NCI-H2196 (cell line): ENCODE measurements around the gene PIP5K1B.
"Not testable (repeated sequence)": the region's sequence is repeated elsewhere in the genome, so short reads cannot be mapped to it uniquely, and the experiment has no call there.

Source experiments
- DNase-seq: peaks from one replicate; lab custom pipeline; 2025; ENCODE audit not compliant: unreplicated experiment; lab: John Stamatoyannopoulos, UW

PIP5K1B gene, protein sequence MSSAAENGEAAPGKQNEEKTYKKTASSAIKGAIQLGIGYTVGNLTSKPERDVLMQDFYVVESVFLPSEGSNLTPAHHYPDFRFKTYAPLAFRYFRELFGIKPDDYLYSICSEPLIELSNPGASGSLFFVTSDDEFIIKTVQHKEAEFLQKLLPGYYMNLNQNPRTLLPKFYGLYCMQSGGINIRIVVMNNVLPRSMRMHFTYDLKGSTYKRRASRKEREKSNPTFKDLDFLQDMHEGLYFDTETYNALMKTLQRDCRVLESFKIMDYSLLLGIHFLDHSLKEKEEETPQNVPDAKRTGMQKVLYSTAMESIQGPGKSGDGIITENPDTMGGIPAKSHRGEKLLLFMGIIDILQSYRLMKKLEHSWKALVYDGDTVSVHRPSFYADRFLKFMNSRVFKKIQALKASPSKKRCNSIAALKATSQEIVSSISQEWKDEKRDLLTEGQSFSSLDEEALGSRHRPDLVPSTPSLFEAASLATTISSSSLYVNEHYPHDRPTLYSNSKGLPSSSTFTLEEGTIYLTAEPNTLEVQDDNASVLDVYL

DNA sequence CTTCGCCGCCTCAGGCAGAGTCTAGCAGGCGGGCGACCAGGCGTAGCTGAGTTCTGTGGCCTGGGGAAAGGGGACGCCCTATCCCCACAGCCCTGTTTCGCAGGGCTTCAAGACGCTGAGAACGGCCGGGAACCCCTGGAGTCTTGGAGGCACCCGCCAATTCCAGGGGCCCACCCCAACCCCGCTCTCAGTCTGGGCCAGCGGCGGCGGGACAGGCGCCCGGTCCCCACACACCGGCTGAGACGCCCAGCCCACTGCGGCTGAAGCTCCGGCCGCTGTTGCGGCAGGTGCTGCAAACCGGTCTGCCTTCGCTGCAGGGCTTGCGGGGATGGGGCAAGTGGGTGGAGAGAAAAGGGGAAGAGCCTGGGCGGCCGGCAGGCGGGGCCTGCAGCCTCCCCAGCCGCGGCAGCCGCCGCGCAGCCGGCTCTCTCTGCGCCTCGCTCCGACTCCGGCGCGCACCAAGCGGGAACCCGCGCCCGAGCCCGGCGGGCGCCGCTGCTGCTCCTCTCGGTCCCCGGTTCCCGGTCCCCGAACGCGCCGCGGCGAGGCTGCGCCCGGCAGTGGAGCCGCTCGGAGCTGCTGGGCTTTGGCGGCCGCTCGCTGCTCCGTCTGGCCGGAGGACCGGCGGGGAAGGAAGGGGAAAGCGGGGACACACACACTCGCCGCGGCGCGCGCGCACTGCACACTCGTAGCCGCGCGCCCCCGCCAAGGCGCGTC, at the start of gene PIP5K1B:
Gene PIP5K1B (plus strand): TSS at position 427 of the 717 bp plus-strand sequence. CDS start 117,375 bp downstream, outside the sequence.
- peak; percentile 78 for DNase-seq

DNA sequence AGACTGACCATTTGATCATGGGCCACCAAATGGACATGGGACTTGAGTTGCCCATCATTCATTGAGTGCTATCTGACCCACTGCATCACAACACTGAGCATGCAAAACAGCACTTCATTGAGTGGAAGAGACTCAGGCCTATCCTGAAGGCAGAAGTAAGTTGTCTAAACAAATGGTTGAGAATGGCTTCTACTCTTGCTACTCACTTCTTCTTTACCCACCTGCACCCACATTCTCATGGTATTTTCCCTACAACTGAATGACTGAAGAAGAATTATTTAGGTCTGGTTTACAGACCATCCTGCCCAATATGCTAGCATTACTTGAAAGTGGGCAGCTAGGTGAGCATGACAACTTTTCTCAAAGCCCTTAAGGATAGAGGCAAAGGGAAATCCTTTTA, 41.0 kb upstream of the PIP5K1B start:
- DNase-seq, result no peak

DNA sequence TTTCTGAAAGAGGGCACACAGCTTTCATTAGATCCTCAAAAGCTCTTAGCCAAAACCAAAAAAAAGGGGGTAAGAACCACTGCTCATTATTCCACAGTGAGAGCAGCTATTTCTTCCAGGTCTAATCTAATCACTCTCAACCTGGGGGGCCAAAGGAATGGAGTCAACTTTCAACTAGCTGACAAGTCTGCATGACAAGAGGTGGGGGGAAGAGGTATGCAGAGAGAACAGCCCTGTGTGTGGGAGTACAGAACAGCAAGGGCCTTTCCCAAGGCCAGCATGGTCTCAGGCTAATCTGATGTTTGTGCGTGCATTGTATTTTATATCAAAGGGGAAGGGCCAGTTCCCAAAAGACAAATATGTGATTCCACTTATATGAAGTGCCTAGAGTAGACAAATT, 36.9 kb upstream of the PIP5K1B start:
- no peak for DNase-seq

DNA sequence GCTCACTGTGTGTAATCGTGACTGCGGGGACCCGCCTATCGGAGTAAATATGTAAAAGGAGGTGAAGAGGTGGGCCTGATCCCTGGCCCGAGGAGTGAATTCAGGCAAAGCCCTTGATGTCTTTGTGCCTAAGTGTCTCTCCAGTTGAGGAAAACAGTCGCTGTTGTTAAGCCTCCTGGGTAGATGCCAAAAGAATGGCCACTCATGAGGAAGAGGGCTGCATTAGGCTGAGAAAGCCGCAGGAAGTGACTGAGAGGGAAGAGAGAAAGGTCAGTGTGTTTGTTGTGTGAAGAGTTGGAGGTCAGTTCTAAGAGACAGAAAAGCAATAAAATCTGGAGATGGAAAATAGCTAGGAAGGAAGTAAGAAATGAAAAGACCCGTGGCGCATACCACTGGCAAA, 35.8 kb upstream of the PIP5K1B start:
- DNase-seq, result no peak

DNA sequence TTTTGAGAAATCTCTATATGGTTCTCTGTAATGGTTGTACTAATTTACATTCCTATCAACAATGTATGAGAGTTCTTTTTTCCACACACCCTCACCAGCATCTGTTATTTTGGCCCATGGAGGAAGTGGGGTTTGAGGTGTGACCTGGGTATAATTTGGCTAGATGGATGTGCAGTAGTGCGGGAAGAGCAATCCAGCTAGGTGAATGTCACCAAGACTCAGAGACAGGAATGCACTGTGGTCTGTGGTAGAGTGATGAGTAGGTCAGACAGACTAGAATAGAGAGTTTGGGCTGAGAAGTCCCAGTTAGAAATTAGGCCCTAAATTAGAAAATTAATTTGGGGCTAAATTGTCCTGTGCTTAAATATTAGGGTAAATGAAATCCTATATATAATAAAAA, 32.8 kb upstream of the PIP5K1B start:
- DNase-seq, result no peak

DNA sequence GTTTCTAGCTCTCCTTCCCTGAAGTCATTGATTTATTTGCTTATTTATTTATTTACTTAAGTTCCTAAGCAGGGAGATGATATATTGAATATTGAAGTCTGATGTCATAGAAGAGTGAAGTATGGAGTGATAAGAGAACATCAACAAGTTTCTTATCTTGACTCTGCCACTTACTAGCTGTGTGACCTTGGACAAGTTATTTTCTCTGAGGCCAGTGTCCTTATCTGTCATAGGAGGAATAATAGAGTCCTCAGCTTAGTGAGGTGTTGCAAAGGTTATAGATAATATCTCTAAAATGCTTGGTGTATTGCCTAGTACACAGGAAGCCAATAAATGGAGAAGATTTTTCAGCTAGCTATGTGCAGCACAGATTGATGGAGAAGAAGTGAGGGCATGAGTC, 32.4 kb upstream of the PIP5K1B start:
- no peak for DNase-seq

DNA sequence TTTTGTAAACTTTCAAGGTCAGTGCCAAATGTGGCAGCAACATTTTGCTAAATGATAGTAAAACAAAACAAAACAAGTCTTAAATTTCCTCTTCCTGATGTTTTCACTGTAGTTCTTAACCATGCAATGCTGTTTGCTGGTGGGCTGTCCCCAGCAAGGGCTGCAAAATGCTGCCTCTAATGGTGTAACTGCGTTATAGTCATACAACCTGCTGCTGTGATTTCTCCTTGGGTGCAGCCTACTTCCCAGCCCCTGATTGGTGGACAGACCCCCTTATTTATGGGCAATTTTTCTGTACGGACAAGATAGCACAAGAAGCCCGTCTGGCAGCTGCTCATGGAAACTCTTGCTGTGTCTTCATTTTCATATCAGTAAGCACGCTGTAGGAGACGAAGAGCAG, 26.6 kb upstream of the PIP5K1B start:
- no peak for DNase-seq

DNA sequence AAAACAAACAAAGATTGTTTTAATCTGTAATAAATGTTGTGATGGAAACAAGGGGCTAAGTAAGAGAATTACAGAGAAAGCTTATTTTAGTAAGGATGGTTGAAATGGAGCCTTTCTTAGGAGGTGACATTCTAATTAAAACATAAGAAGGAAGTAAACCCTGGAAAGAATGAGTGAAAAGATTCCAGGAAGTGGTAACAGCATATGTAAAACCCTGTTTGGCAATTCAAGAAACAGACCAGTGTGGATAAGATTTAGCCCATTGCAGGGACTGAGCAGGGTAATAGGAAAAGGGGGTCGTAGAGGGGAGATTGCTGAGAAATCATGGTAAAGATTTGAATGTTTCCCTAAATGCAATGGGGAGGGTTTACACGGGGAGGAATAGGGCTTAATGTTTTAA, 21.6 kb upstream of the PIP5K1B start:
- DNase-seq, result no peak

DNA sequence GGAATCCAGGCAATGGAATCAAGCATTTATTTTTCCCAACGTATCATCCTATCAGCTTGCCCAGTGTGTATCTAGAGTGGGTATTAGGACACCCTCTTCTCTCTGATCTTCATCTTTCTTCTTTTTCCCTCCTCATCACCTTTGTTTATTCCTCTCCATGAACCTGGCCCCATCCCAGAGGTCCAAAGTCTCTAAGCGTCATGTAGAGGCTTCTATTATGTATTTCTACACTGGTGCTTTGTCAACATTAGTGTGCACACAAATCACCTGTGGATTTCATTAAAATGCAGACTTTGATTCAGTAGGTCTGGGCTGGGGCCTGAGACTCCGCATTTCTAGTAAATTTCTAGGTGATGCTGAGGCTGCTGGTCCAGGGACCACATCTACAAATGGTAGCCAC, 19.8 kb upstream of the PIP5K1B start:
- DNase-seq, result no peak

DNA sequence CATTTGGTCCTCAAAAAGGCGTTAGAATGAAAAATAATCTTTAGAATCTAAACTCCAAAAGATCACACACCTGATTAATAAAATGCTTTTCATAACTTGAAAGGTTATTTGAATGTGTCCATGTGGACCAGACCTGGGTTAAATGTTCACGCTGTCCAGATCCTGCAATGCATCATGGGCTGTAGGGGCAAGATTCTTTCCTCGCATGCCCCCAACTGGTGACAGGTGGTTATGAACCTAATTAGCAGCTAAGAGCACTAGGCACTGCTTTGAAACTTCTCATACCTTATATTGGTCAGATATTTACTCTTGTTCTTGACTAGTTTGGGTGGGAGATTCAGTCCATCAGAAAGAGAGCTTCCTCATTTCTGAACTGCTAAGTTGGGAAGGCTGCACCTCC, 19.3 kb upstream of the PIP5K1B start:
- no peak for DNase-seq

DNA sequence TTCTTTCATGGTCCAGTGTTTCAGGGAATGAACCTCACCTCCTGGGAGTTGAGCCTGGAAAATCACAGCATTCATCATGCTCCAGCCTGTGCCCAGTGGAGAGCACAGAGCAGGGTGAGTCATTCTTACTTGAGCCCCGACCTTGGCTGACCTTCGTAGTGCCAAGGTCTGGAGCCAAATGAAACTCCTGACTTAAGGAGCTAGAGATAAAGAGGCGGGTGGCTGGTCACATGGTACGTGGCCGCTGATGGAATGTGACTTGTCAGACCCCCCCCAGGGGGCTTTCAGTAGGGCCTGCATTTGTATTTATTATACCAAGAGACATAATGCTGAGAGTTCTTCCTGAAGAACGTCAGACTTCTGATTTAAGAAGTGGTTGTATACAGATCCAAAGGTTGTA, 15.0 kb upstream of the PIP5K1B start:
- no peak for DNase-seq

DNA sequence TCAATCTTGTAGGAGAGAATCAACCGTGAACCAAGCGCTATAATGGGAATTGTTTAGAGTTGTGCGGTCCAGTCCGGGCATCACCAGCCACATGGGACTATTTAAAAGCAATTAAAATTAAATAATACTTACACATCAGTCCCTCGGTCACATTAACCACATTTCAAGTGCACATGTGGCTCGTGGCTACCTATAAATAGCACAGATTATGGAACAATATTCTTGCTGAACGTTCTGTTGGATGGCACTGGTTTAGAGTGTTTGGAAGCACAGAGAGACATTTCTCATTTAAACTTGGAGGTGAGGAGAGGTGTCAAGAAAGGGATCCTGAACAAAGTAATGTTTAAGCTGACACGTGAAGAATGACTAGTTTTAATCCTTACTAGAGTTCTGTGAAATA, 12.5 kb upstream of the PIP5K1B start:
- no peak for DNase-seq

DNA sequence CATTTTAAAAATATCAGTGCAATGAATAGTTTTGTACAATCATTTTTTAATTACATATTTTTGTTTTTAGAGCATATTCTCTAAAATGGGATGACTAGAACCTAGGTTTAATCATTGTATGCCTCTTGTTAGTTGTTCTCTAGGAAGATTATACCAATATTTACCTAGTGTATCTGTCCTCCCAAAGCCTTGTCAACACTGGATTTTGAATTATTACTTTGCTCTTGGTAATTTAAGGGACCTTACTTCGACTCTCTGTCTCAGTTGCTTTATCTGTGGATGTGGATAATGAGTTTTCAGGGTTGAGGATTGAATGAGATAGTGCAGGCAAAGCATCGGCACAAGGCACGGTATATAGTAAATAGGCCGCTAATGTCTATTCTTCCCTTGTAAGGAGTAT, 10.9 kb upstream of the PIP5K1B start:
- no peak for DNase-seq

DNA sequence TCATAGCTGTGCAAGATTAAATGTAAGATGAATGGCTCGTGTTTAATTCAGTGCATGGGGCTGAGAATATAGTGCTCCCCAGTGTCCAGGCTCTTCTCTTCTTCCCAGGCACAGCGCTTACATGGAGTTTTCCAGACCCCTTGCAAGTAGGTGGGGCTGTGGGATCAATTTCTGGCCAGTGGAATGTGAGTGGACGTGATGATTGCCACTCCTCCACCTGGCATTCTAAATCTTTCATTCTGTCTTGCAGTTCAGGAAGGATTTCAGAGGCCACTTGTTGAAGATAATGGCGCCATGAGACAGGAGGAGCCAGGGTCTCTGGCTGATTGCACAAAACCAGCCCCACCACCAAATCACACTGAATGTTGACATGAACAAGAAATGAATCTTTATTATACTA, 7.2 kb upstream of the PIP5K1B start:
- DNase-seq, result no peak

DNA sequence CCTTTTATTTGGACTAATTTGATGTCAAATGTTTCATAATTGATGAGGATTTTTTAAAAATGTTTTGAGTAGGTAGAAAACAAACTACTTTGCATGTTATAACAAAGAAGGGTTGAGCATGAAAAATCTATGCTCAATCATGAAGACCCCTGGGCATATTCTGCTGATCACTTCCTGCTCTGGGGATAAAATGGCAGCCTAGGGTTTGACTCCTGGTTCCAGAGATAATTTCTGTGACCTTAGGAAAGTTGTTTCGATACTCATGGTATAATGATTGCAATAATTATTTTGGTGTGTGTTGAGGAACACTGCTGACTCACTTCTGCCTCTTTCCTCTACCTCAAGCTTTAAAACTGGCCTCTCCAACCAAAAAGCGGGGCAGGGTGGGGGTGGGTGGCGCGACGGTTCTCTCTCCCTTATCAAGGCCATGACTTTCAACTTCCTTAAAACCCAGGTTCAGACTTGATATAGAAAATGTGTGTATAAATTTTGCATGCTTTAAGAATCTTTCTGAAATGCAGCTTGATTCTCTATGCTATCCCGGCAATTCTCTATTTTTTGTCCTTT, 6.0 kb upstream of the PIP5K1B start:
- DNase-seq, result no peak

DNA sequence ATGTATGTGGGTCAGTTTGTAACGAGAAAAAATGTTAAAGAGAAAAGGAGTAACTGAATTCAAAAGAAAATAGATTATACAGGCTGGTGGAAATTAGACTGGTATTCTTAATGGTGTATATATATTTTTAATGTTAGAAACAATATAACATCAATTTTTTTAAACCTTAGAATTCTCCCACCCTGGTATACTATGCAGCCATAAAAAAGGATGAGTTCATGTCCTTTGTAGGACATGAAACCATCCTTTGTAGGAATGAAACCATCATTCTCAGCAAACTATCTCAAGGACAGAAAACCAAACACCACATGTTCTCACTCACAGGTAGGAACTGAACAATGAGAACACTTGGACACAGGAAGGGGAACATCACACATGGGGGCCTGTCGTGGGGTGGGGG, 5.4 kb upstream of the PIP5K1B start:
- DNase-seq, result not testable (repeated sequence)

DNA sequence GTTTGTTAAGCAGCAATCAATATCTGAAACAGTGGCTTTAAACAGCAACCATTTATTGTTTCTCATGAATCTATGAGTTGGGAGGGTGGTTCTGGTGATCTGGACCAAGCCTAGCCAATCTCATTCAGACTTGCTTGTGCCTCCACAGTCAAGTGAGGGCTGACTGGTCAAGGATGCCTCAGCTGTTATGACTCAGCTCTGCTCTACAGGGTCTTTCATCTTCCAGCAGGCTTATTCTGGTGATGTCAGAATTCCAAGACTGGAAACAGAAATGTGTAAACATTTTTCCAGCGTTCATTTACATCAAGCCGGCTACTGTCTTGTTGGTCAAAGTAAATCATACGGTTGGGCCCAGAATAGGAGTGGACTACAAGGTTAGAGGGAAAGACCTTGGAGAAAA, 2.5 kb upstream of the PIP5K1B start:
- DNase-seq, result no peak

DNA sequence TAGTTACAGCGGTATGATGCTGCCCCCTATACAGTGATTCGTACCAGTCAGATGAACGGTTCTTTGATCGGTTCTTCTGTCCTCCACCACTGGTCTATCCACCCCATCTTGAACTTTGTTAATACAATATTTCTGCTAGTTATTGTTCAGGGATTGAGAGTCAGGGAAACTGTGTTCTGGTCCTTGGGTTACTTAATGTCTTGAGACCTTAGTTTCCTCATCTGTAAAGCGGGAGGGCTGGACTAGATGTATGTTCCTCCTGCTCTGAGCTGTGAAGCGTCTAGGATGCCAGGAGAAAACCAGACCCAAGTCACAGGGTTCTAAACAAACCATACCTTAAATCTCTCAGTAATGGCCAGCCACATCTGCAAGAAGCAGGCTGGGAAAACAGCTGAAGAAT, 1.4 kb upstream of the PIP5K1B start:
- no peak for DNase-seq

DNA sequence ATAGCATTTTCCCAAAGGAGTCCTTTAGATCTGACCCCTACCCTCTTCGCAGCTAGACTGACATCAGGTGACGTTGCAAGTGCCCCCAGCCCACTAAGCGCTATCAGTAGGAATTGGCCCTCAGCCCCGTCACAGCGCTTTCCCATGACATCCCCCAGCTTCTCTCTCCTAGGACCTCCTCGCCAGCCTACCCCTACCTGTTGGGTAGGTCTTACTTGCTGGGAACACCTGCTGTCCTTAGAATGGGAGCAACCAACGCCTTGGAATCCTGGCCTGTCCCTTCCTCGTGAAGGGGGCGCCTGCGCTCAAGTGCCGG, 584 bp upstream of the PIP5K1B start:
- no peak for DNase-seq

DNA sequence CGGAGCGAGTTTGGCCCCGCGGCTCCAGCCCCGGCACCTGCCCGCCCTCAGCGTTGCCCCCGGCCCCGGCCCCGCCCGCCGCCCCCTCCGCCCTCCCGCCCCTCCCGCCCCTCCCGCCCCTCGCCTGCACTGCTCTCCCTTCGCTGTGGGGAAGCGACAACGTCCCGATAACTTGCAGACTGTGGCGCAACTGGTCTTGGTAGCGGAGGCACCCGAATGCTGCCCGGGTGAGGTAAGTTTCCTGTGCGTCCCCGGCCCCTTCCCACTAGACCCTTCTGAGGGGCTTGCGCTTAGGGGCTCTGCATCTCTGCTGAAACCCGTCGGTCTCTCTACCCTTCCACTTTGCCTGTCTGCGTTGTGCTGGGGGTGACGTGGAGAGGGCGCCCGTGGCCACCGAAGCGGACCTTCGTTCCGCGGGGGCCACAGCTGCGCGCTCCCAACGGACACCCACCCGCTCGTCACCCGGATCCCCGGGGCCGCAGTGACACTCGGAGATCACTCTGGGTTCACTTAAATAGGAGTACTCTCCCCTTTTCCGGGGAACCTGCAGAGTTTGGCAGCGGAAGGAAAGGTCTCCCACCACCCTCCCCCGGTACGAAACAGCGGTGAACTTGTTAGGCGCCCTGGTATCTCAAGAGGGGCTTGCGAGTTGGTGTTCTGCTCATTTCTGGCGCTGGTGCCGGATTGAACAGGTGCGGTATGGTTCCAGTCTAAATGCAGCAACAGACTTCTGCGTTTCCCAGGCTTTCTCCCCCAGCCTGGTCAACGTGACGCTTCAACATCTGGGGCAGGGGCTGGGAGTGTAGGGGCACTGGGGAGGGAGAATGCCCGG, 707 bp downstream of the PIP5K1B start:
- DNase-seq, result no peak
